A172 (cell line): Measurements from ENCODE around the gene KRTAP12-4. TPM values are rescaled to one million over a fixed set of nuclear protein-coding genes. Genes with fewer than 3 reads are reported as not detected.
"Not testable (repeated sequence)": the region's sequence is repeated elsewhere in the genome, so short reads cannot be mapped to it uniquely, and the experiment has no call there.

Source experiments
- DNase-seq: peaks from one replicate; pipeline ENCODE4 v3.0.0-alpha.2; 2015; ENCODE audit warnings: low spot score
- total RNA-seq: library from RNA; depleted of rRNA; stranded (reverse); fragments of >200 nt; shearing (Covaris generic); gene quantifications from 2 replicates; pipeline ENCODE4 v1.2.3, GENCODE V29; 2014; rRNA removed

KRTAP12-4 gene
- total RNA-seq, 1 experiment from 2014 or later: not detected

DNA sequence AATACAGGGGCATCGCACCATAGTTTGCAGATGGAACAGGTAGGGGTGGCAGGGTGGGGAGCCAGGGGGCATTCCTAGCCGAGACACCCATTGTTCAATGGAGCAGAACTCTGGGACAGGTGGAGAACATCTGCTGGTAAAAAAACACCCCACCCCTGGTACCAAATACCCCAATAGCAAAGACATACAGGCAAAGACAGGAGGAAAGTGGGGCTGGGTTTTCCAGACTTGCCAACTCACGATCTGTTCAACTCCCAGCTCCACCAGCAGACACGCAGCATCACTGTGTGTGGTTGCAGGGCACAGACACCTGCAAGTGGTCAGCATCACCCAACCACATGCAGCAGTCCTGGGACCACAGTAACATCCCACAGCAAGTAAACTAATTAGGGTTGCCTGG, 42.9 kb downstream of the KRTAP12-4 start:
- no peak for DNase-seq

DNA sequence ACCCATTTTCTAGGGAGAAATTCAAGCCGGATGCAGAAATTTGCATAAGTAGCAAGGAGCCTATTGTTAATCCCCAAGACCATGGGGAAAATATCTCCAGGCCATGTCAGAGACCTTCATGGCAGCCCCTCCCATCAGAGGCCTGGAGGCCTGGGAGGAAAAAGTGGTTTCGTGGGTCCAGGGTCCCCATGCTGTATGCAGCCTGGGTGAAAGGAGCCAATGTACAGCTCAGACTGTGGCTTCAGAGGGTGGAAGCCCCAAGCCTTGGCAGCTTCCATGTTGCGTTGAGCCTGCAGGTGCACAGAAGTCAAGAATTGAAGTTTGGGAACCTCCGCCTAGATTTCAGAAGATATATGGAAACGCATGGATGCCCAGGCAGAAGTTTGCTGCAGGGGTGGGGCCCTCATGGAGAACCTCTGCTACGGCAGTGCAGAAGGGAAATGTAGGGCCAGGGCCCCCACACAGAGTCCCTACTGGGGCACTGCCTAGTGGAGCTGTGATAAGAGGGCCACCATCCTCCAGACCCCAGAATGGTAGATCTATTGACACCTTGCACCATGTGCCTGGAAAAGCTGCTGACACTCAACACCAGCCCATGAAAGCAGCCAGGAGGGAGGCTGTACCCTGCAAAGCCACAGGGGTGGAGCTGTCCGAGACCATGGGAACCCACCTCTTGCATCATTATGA, 44.2 kb downstream of the KRTAP12-4 start:
- DNase-seq: not testable (repeated sequence)

DNA sequence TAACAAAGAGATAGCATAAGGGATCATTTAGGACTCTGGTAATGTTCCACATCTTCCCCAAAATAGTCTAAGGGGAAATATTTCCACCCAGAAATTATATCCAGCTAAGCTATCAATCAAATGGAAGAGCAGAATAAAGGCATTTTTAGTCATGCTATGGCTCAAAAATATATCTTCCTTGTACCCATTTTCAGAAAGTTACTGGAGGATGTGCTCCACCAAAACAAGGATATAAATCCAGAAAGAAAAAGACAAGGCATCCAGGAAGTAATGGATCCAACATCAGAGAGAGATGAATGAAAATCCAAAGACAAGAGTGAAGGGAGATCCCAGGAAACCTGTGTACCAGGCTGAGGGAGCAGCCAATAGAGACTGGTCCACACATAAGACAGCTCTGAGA, 45.3 kb downstream of the KRTAP12-4 start:
- DNase-seq: no peak

DNA sequence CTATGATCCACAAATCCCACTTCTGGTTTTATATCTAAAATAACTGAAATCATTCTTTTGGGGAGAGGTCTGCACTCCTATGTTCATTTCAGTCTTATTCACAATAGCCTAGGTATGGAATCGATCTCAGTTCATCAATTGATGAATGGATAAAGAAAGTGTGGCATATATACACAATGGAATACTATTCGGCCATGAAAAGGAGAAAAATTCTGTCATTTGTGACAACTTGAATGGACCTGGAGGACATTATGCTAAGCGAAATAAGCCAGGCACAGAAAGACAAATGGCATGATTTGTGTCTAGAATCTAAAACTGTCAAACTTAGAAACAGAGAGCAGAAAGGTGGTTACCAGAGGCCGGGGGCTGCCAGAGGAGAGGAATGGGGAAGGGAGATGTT, 48.0 kb downstream of the KRTAP12-4 start:
- DNase-seq: no peak

Other genes with a start within 250 kb of the KRTAP12-4 start
- 0.50 and 1.5 TPM in 2 replicates for gene LRRC3, start 199.1 kb downstream of the KRTAP12-4 start, total RNA-seq
- gene KRTAP10-1, start 114.5 kb downstream of the KRTAP12-4 start, total RNA-seq: not detected in 2 replicates
- not detected in 2 replicates for gene KRTAP10-2, start 103.2 kb downstream of the KRTAP12-4 start, total RNA-seq
- gene KRTAP10-3, start 95.9 kb downstream of the KRTAP12-4 start, total RNA-seq: not detected in 2 replicates
- gene KRTAP10-4, start 80.9 kb downstream of the KRTAP12-4 start, total RNA-seq: not detected in 2 replicates
- not detected in 2 replicates for gene KRTAP10-5, start 74.1 kb downstream of the KRTAP12-4 start, total RNA-seq
- not detected in 2 replicates for gene KRTAP10-6, start 62.2 kb downstream of the KRTAP12-4 start, total RNA-seq
- gene KRTAP10-7, start 54.1 kb downstream of the KRTAP12-4 start, total RNA-seq: not detected in 2 replicates
- not detected in 2 replicates for gene KRTAP10-8, start 42.6 kb downstream of the KRTAP12-4 start, total RNA-seq
- not detected in 2 replicates for gene KRTAP10-9, start 27.6 kb downstream of the KRTAP12-4 start, total RNA-seq
- gene KRTAP10-10, start 17.3 kb downstream of the KRTAP12-4 start, total RNA-seq: not detected in 2 replicates
- gene KRTAP10-11, start 8.2 kb downstream of the KRTAP12-4 start, total RNA-seq: not detected in 2 replicates
- gene KRTAP12-3, start 3.3 kb upstream of the KRTAP12-4 start, total RNA-seq: not detected in 2 replicates
- not detected in 2 replicates for gene KRTAP12-2, start 12.3 kb upstream of the KRTAP12-4 start, total RNA-seq
- gene KRTAP12-1, start 27.5 kb upstream of the KRTAP12-4 start, total RNA-seq: not detected in 2 replicates
- not detected in 2 replicates for gene KRTAP10-12, start 42.5 kb upstream of the KRTAP12-4 start, total RNA-seq
- 0.17 TPM in 1 of 2 replicates, not detected in the other for gene TSPEAR, start 56.9 kb upstream of the KRTAP12-4 start, total RNA-seq
- 53.1 and 68.3 TPM in 2 replicates for gene UBE2G2, start 147.2 kb upstream of the KRTAP12-4 start, total RNA-seq
- 118 and 140 TPM in 2 replicates for gene SUMO3, start 163.4 kb upstream of the KRTAP12-4 start, total RNA-seq
- gene PTTG1IP, start 219.0 kb upstream of the KRTAP12-4 start, total RNA-seq: 637 and 713 TPM in 2 replicates